ENCODE measurements around the gene MPZL3. TPM values are rescaled to one million over a fixed set of nuclear protein-coding genes. Genes with fewer than 3 reads are reported as not detected.
A peak's percentile ranks its signal among the peaks of the same experiment; 100 is the strongest.

MPZL3 gene
- total RNA-seq, result 10 to 100 TPM in 3 of 4 donors, 1 to 10 TPM in 1; 6.9 to 15.3 (median 12.3) TPM

- intact Hi-C loops (cut with DNase I), result no loop called here
- DNase-seq, result peak; percentile 91 to 92
- Histone ChIP-seq H3K27ac (peak within 1 kb of the TSS; percentile 92 to 98 (median 94)), H3K4me3 (replicated peaks in 1 of 3) (peak within 1 kb of the TSS; percentile 43 to 69 (median 53)), H3K9me3 (no peaks in the 10 kb centered on the region), H3K4me1 (peaks cover 13 to 34% of the 10 kb centered on the region in 2 donors), H3K36me3 (peaks cover 4 to 6% of the 10 kb centered on the region in 2 donors), H3K27me3 (no peaks in the 10 kb centered on the region)
- WGBS, 2 donors, result 3% methylated on average over 30 to 32 of the region's 33 CpGs
- TF ChIP-seq CTCF (IDR thresholded peaks at IDR 0.05), result no peak
- TF ChIP-seq POLR2A (IDR thresholded peaks at IDR 0.05), result peak in 1 of 2 donors; percentile 64
Observed at GRCh38 chr11:118251858-118252652, at the start of gene MPZL3. MPZL3 (minus strand) TSS chr11:118252365; CDS start chr11:118252294, 71 bp downstream.

DNA sequence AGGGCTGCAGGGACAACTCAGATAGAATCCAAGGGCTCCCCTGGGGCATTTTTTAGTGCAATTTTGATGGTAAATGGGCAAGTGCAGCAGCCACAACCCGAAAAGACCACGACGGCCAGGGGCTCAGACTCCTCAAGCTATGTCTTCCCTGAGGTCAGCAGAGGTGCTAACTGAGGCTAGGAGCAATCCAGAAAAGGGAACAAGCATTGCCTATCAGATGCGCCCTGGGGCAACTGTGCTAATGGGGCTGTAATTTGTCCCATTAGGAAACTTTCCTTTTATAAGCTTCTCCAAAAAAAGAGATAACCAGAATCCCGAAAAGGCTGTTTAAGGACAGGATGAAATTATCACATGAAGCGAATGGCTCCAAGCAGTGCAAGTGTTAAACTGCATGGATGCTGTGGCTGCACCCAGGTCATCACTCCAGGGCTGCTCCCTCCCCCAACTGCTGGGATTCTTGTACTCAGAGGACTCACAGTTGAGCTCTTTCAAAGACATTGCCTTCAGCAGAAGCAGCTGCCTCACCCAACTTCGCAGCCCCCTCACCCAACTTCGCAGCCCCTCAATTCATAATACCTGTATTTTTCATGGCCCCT, 49.5 kb upstream of the MPZL3 start:
- 56 to 59% methylated on average over 8 of the region's 8 CpGs for WGBS, 2 donors

DNA sequence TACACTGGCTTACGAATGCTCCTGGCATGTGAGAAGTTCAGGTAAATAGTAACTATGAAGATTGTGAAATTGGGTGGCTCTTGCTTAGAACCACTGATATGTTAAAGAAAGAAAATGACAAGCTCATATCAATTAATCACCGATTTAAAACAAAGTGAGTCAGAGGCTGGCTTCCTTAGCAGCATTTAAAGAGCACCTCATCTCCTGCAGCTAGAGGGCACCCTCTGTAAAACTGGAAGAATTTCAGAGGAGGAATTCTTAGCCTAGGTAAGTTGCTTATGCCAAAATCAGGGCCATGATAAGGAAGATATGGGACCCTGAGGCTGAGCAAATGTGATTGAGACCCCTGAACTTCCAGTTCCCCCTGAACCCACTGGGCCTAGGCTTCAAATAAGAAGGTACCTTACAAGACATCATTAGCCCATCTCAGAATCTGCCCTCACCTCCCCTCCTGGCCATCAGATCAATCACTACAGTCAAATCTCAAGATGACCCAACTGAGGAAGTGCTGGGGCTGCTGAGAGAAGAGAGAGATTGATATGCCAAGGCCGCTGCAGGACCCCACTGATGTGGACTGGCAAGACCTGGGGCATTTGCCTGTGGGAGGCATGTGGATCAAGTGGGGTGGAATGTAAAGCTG, 43.8 kb upstream of the MPZL3 start:
- Histone ChIP-seq H3K36me3 (no peaks in the 10 kb centered on the region), H3K27me3 (no peaks in the 10 kb centered on the region), H3K4me1 (no peaks in the 10 kb centered on the region), H3K27ac (no peak overlapping the region), H3K9me3 (no peaks in the 10 kb centered on the region), H3K4me3 (replicated peaks in 1 of 3) (no peak overlapping the region)
- intact Hi-C loops (cut with DNase I), result no loop called here
- peak; percentile 15 to 19 for DNase-seq
- WGBS, 2 donors, result 68 to 72% methylated on average over 3 of the region's 3 CpGs
- no peak for TF ChIP-seq POLR2A (IDR thresholded peaks at IDR 0.05)
- peak in 5 of 6 experiments; percentile 17 to 57 (median 41) for TF ChIP-seq CTCF (IDR thresholded peaks at IDR 0.05)

More for the DNA sequence above, 49.5 kb upstream of the MPZL3 start:
- Histone ChIP-seq H3K27me3 (no peaks in the 10 kb centered on the region), H3K9me3 (no peaks in the 10 kb centered on the region), H3K4me3 (replicated peaks in 1 of 3) (no peak overlapping the region), H3K36me3 (no peaks in the 10 kb centered on the region), H3K27ac (no peak overlapping the region), H3K4me1 (no peaks in the 10 kb centered on the region)
- no peak for DNase-seq
- TF ChIP-seq POLR2A (IDR thresholded peaks at IDR 0.05), result no peak
- TF ChIP-seq CTCF (IDR thresholded peaks at IDR 0.05), result no peak
- intact Hi-C loops (cut with DNase I), result loop anchor here (5.0 kb wide), 1 partner anchor 46 kb away; no protein-coding TSS in a partner anchor

- no peak for DNase-seq
- Histone ChIP-seq H3K27me3 (no peaks in the 10 kb centered on the region), H3K27ac (no peak overlapping the region), H3K36me3 (no peaks in the 10 kb centered on the region), H3K4me1 (no peaks in the 10 kb centered on the region), H3K9me3 (no peaks in the 10 kb centered on the region), H3K4me3 (replicated peaks in 1 of 3) (no peak overlapping the region)
- intact Hi-C loops (cut with DNase I), result no loop called here
- 76 to 77% methylated on average over 5 of the region's 5 CpGs for WGBS, 2 donors
- TF ChIP-seq CTCF (IDR thresholded peaks at IDR 0.05) (no peak), POLR2A (IDR thresholded peaks at IDR 0.05) (no peak)
Observed at GRCh38 chr11:118295199-118295598, 43.0 kb upstream of the MPZL3 start.
